Inflammatory macrophage treated with lipopolysaccharide for 1 hour (primary cell): ENCODE data around the gene BMP8B.

ENCODE experiments used
- DNase-seq, 2 donors: peaks; one replicate each; pipeline ENCODE4 v3.0.0-alpha.2; 2020 to 2022

BMP8B gene

GRCh38 chr1:39755965-39756659, 32.6 kb downstream of the BMP8B start:
- no peak for DNase-seq

GRCh38 chr1:39754906-39755504, 33.7 kb downstream of the BMP8B start:
- no peak for DNase-seq

GRCh38 chr1:39754026-39754570, 34.6 kb downstream of the BMP8B start:
- no peak for DNase-seq

DNA sequence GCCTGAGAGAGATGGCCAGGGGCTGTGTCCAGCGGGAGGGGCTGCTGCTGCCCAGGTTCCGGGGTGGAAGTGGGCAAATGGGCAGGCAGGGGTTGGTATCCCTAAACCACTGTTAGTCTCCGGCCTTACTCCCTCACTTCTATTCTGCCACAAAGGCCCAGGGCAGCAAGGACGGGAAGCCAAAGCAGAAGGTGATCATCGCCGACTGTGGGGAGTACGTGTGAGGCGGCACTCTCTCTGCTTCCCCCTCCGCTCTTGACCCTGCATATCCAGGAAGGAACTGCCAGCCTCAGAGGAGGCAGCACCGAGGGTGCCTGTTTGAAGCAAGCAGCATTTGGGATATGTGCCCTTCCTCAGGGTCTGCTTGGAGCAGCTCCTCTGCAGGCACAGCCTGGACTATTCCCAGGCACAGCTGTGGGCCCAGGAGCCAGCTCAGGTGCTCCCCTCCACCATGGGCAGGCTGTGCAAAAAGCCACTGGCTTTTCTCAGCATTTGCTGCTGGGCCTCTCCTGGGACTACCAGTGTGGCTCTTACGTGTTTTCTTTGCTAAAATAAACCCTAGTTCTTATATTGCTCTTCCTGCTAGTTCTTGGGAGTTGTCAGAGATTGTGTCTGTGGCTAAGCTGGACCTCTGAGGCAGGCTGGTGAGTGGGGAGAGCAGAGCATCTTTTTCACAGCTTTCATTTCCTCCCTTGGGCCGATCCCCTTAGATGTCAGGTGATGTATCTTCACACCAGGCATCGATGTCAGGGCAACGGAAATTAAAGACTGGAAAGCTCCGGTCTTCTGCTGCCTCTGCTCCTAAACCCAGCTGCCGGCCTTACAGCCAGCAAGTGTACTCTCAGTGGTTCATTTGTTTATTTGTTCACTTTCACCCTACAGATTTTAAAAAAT, 35.3 kb downstream of the BMP8B start:
- DNase-seq = no peak

- DNase-seq = no peak
Measured at GRCh38 chr1:39752703-39753102, 36.0 kb downstream of the BMP8B start.

- DNase-seq = no peak
Measured at GRCh38 chr1:39751595-39751994, 37.1 kb downstream of the BMP8B start.

GRCh38 chr1:39745016-39745670, 43.5 kb downstream of the BMP8B start:
- DNase-seq = no peak

DNA sequence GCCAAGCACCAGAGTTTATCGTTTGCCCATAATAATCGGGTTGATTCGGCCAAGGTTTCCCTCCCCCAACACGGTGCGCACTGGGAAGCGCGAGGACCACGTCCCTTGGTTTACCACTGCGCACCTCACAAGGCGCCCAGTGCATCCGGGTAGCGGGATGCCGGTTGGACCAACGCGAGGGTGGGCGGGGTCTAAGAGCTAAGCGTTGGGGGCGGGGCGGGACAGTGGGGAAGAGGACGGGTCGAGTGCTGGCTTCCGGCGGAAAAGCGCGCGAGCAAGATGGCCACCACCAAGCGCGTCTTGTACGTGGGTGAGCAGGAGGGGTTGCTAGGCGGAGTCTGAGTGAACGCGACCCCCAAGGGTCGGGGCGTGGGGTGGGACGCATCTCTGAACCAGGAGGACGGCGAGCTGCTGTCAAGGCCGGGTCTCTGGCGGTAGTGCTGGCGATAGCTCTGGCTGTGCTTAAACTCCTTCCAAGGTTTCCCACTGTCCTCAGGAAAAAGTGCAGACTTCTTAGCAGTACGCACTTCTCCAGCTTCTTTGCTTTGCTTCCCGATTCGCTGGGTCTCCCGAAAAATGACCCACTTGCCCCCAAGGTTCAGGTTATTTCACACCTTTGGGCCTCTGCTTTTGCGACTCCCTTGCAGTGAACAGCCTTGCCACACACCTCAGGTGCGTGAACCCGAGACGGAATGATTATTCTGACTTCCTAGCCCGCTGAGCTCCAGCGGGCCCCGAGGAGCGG, 49.9 kb downstream of the BMP8B start, which contains the start of gene PPIE:
Gene PPIE (plus strand): TSS at position 261 of the 745 bp plus-strand sequence. CDS start 19 bp downstream, at position 280.
- DNase-seq = peak; percentile 89 to 96

DNA sequence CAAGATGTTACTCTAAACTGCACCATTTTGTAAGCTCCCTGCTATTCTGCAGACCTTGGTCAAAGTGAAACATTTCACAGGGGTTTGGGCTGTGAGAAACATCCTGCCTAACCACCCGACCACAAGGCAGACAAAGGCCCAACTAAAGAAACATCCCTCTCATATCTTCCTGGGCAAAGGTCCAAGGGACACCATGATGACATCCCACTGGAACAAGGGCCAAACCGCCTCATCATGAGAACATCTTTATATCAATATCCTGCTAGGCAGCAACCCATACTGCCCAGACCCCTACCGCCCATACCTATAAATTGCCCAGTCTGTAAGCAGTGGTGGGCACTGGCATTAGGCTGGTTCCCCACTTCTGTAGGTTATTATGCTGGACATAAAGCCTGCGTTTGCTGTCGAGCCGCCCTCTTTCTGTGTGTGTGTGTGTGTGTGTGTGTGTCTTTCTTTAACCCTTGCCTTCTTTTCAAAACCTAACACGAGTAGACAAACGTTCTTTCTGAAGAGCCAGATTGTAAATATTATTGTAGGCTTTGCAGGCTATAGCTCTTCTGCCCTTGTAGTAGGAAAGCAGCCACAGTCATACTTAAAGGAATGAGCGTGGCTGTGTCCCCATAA, 51.0 kb downstream of the BMP8B start:
- no peak for DNase-seq

GRCh38 chr1:39735731-39736130, 52.9 kb downstream of the BMP8B start:
- DNase-seq = no peak

DNA sequence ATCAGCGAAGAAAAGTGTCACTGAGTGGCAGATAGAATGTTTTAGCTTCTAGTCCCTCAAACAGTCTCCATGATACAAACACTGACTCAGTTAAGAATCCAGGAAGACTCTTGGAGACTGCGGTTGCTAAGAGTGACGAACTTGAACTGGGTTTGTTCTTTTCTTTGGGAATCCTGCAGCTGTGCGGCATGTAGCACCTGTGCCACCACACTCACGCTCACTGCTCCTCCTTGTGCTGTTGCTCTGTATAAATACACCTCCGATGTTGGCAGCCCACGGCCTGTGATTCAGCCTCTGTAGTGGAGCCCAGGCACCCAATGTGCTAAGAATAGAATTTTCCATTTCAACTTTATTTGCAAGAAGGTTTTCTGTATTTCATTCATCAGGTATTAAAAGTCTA, 55.5 kb downstream of the BMP8B start:
- no peak for DNase-seq

DNA sequence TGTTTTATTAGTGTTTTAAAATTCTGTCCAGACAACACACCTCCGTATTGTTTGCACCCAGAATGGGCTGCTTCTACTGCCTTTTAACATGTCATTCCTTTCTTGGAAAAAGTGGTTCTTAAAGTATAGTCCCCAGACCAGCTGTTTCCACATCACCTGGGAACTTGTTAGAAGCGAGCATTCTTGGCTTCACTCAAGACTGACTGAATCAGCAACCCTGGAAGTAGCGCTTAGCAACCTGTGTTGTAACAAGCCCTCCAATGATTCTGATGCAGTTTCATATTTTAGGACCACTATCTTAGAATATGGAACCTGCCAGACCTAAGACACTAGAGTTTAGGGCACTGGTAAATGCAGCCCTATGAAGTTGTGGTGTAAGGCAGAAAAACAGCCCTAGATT, 55.9 kb downstream of the BMP8B start:
- no peak for DNase-seq

DNA sequence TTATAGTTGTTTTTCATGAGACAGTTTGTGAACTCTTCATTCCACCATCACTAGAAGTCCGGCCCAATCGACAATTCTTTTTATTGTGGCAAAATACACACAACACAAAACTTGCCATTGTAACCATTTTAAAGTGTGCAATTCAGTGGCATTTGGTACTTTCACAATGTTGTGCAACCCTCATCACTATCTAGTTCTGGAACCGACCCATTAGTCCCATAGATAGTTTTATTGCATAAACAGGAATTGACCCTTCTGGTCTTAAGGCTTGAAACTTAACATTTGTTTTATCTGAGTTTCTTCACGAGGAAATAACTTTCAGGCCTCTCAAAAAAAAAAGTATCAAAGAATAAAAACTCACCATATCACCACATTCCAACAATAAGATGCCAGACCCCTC, 58.8 kb downstream of the BMP8B start:
- no peak for DNase-seq

GRCh38 chr1:39729030-39729429, 59.6 kb downstream of the BMP8B start:
- DNase-seq = peak in 1 of 2 donors; percentile 66

GRCh38 chr1:39727932-39728317, 60.7 kb downstream of the BMP8B start:
- DNase-seq = no peak

- no peak for DNase-seq
Measured at GRCh38 chr1:39727221-39727931, 61.3 kb downstream of the BMP8B start.

GRCh38 chr1:39726600-39726999, 62.1 kb downstream of the BMP8B start:
- DNase-seq = no peak

- DNase-seq = no peak
Measured at GRCh38 chr1:39722495-39722894, 66.2 kb downstream of the BMP8B start.

DNA sequence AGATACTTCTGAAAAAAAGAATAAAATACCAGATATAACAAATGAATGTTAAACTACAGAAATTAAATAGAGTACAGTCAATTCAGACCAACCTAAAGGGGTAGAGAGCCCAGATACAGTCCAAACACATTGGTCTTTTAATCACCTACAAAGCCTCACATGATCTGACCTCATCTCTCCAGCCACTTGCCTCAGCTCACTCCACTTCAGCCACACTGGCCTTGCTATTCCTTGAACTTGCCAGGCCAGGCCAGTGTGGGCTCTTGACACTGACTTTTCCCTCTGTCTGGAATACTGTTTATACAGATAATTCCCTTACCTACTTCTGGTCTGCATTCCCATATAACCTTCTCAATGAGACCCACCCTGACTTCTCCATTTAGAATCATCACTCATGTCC, 67.0 kb downstream of the BMP8B start:
- DNase-seq = no peak

- DNase-seq = peak; percentile 27 to 89
Measured at GRCh38 chr1:39720094-39720999, 68.3 kb downstream of the BMP8B start.
